Bronchial epithelial cell (primary cell): ENCODE results near the gene ARL15. TPM values are rescaled to one million over a fixed set of nuclear protein-coding genes. Genes with fewer than 3 reads are reported as not detected.
A peak's percentile ranks its signal among the peaks of the same experiment; 100 is the strongest.
"Not testable (repeated sequence)": the region's sequence is repeated elsewhere in the genome, so short reads cannot be mapped to it uniquely, and the experiment has no call there.

Source experiments
- DNase-seq: peaks from one replicate; pipeline ENCODE4 v3.0.0-alpha.2; 2010; ENCODE audit warnings: low read depth
- FAIRE-seq: peaks from 2 replicates; lab custom pipeline; 2011; peaks lifted over from hg19 to GRCh38; lab: Jason Lieb, UNC
- H3K27me3 ChIP-seq: 2 replicates; pipeline ENCODE4 v1.5.1; 2011; ENCODE audit warnings: low read length; ENCODE audit not compliant: control insufficient read depth, insufficient read depth
- H3K36me3 ChIP-seq: 2 replicates; pipeline ENCODE4 v1.5.1; 2011; ENCODE audit warnings: low read length; ENCODE audit not compliant: control insufficient read depth, insufficient read depth
- H3K4me3 ChIP-seq: 2 replicates; pipeline ENCODE4 v1.5.1; 2011; ENCODE audit warnings: mild to moderate bottlenecking, low read depth, low read length, control low read depth
- CTCF ChIP-seq: IDR thresholded peaks from 2 replicates; pipeline ENCODE4 v1.5.1; 2011; ENCODE audit warnings: mild to moderate bottlenecking, moderate library complexity, low read length, control low read depth, inconsistent platforms; ENCODE audit not compliant: insufficient read depth, severe bottlenecking
- total RNA-seq: library from RNA; depleted of rRNA; stranded (reverse); fragments of >200 nt; gene quantifications from 2 replicates; pipeline ENCODE4 v1.2.1, GENCODE V29; 2014

The ARL15 gene
- 13.7 and 19.1 TPM in 2 replicates for total RNA-seq

- FAIRE-seq (no peak), DNase-seq (peak; percentile 91)
- TF ChIP-seq CTCF: peak; percentile 7
- Histone ChIP-seq H3K27me3 (no peaks in the 10 kb centered on the region), H3K4me3 (peak within 1 kb of the TSS; percentile 68), H3K36me3 (no peaks in the 10 kb centered on the region)
Measured at GRCh38 chr5:54310433-54311175, at the start of gene ARL15. Gene ARL15 (minus strand): TSS chr5:54310573.

GRCh38 chr5:54360089-54360488 lies 49.7 kb upstream of the ARL15 start:
- Histone ChIP-seq H3K4me3 (no peak overlapping the region), H3K36me3 (no peaks in the 10 kb centered on the region), H3K27me3 (no peaks in the 10 kb centered on the region)
- no peak for FAIRE-seq
- DNase-seq: peak; percentile 80
- TF ChIP-seq CTCF: no peak

GRCh38 chr5:54357408-54358058 lies 47.2 kb upstream of the ARL15 start:
- Histone ChIP-seq H3K4me3 (no peak overlapping the region), H3K27me3 (no peaks in the 10 kb centered on the region), H3K36me3 (no peaks in the 10 kb centered on the region)
- TF ChIP-seq CTCF: no peak
- FAIRE-seq (no peak), DNase-seq (no peak)

GRCh38 chr5:54353933-54354564 lies 43.7 kb upstream of the ARL15 start:
- not testable (repeated sequence) for H3K36me3 ChIP-seq, H3K4me3 ChIP-seq, H3K27me3 ChIP-seq, FAIRE-seq, DNase-seq

- not testable (repeated sequence) for DNase-seq, H3K36me3 ChIP-seq, H3K4me3 ChIP-seq, H3K27me3 ChIP-seq, FAIRE-seq
Measured at GRCh38 chr5:54352580-54352979, 42.2 kb upstream of the ARL15 start.

GRCh38 chr5:54347221-54347865 lies 37.0 kb upstream of the ARL15 start:
- Histone ChIP-seq H3K36me3 (no peaks in the 10 kb centered on the region), H3K27me3 (no peaks in the 10 kb centered on the region), H3K4me3 (no peak overlapping the region)
- TF ChIP-seq CTCF: no peak
- no peak for DNase-seq
- no peak for FAIRE-seq
